GM21619 (cell line): ENCODE results near the gene ADGRL4.
"Not testable (repeated sequence)": the region's sequence is repeated elsewhere in the genome, so short reads cannot be mapped to it uniquely, and the experiment has no call there.

ENCODE experiments used
- ATAC-seq: cut with Tn5 transposase; IDR thresholded peaks from one replicate; pipeline ENCODE4 v1.9.1; 2021; ENCODE audit not compliant: unreplicated experiment

The ADGRL4 gene

DNA sequence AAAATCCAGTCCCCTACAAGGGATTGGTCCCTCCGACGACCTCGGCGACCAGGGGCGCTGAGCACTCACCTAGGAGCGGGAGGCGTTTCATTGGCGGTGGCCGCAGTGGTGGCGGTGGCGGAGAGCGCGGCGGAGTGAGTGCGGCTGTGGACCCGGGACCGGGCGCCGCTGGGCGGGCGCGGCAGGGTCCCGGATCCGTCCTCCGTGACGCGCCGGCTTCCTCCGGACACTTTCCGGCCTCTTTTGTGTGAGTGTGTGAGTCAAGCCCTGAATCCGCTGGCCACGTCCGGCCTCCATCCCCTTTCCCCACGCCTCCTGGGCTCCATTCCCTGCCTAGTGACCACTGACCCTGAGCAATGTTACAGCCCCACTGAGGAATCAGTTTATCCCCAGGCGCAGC lies at the start of gene ADGRL4:
ADGRL4 (minus strand) TSS at position 167 of the 400 bp plus-strand sequence; CDS start at position 91, 76 bp downstream.
- no peak for ATAC-seq

DNA sequence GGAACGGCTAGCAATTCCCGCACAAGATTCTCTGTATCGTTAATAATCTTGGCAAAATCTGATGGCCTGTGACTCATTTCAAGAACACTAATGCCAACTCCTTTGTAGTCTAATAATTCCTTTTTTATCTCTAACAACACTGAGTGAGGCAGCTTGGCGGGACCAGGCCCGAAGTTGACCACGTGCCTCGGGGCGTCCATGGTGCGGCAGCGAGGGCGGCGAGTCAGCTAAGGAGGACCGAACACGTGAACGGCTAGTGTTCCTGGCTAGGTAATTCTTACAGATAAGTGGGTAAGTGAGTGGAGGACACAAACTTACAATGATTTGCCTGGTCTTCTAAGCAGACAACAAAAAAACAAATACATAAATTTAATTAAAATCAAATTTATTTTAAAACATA lies 49.3 kb upstream of the ADGRL4 start:
- ATAC-seq = no peak

DNA sequence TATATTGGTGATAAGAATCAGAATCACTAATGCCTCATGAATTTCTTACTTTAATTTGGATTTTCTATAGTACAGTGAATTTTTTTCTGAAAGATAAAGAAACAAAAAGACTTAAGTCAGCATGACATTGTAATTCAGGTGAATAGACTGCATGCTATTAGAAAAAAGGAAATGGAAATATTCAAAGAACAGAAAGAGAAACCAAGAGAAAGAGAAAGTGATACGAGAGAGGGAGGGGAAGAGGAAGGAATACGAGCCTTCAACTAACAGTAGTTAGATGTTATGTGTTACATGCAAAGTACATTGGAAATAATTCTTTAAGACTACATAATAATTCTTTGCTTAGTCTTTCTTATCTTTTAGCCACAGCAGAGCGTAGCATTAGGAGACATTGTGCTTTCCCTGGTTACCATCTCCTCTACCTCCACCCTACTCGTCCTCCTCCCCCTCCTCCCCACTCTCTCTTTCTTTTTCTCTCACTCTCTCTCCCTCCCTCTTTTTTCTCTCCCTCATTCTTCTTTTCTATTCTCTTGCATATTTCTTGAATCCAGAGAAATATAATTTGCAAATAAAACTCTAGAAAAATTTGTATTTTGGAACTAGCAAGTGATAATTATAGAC lies 46.4 kb upstream of the ADGRL4 start:
- ATAC-seq = peak; percentile 95

DNA sequence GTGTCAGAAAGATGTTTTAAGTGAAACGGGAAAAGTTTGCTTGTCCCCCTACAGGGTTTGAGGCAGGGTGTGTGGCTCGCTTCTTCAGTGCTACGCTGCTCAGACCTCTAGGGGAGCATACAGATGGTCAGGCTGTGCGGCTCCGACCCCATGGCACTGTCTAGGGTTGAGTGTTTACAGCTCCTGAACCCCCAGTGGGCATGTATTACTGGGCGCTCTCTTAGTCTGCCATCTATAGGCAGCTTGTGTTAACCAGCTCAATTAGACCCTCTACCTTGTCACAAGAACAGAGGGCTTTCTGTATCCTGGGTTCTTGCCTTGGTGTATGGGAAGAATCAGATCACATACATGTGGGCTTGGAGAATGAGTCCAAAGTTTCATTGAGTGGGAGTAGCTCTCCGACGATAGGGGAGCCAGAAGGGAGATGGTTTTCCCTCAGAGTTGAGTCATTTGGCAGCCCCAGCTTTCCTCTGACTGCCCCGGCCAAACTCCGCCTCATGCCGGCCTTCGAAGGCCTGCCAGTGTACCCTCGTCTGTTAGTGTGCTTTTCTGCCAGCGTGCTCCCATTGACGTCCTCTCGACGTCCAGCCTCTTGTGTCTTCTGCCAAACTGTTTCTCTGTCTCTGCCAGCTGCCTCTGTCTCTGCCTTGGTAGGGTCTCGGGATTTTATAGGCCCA lies 38.6 kb upstream of the ADGRL4 start:
- no peak for ATAC-seq

DNA sequence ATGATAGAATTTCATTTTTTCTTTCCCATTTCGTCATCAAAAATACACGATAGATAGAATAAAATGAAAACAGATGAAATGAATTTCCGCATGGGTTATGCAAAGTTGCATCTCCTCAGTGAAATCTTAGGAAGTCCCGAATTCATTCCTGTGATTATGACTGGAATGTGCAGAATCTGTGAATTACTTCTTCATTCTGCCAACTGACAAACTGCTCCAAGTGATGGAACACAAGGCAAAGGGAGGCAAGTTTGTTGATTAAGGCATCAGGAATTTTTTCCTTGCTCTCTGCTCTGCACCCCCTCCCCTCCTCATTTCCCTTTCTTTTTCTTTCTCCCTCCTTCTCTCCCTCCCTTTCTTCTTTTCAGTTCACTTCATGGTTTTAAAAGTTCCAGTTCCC lies 37.0 kb upstream of the ADGRL4 start:
- no peak for ATAC-seq

DNA sequence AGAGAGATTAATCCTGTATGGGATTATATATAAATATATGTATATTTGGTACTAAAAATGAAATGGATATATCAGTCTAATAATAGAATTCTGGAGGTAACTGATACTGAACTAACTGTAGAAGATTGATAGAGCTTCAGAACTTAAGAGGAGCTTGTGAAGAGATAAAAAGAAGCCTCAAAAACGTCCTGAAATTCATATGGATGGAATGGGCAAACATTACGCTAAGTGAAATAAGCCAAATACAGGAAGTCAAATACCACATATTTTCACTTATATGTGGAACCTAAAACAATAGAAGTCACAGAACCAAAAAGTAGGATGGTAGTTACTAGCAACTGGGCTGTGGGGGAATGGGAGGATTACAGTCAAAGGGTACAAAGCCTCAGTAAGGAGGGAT lies 36.0 kb upstream of the ADGRL4 start:
- no peak for ATAC-seq

DNA sequence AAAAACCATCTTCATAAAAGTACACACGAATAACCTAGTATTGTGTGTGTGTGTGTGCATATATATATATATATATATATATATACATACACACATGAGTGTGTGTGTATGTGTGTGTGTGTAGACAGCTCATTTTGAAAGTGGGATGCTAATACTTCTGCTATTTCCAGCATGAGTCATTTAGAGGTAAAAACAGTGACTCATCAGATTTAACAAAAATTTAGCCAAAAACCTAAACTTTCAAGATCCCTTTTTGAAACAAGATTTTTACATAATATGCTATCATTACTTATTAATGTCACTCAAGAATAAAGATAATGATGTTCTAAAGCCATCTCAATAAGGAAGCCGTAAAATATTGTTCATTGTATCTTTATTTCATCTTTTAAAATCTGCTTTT lies 35.6 kb upstream of the ADGRL4 start:
- ATAC-seq = peak; percentile 50

DNA sequence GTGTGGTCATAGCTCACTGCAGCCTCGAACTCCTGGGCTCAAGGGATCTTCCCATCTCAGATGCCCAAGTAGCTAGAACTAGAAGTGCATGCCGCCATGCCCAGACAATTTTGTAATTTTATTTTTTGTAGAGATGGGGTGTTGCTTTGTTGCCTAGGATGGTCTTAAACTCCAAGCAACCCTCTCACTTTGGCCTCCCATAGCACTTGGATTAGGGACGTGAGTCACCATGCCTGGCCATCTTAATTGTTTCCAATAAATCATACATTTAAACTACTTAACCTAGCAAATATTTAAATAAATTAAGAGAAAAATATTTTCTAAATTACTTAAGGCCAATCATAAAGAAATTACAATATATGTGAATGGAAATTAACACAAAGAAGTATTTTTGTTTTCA lies 35.1 kb upstream of the ADGRL4 start:
- no peak for ATAC-seq

DNA sequence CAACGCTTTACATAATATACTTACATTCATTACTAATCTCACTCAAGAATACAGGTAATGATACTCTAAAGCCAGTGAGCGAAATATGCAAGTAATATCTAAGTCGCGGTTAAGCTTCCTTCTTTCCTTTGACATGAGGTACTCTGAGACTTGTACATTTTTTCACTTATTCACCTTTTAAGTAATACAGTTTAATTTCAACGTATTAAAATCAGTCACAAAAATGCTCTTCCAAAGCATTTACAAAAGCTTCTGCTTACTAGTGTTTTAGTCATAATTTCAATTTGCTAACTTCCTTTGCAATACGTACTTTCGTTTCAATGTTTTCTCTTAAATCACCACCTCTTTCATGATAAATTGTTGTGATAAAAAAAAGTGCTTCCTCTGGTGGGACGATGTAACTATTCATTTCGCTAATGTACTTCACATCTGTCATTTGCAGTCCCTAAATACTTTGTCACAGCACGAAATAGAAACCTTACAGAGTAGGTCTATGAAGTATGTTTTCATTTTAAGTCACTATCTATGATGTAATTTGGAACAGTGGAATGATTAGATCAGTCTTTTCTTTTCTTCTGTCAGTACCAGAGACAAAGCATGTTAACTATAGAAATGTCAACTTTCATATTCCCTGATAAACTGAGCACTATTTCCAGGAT lies 34.0 kb upstream of the ADGRL4 start:
- ATAC-seq = peak; percentile 86

DNA sequence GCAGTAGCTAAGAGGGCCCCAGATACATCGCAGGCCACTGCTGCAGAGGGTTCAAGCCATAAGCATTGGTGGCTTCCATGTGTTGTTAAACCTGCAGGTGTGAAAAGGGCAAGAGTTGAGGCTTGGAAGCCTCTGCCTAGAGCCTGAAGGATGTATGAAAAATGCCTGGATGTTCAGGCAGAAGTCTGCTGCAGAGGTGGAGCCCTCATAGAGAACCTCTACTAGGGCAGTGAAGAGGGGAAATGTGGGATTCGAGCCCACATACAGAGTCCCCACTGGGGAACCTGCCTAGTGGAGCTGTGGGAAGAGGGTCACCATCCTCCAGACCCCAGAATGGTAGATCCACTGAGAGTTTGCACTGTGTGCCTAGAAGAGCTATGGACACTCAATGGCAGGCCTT lies 30.6 kb upstream of the ADGRL4 start:
- no peak for ATAC-seq

DNA sequence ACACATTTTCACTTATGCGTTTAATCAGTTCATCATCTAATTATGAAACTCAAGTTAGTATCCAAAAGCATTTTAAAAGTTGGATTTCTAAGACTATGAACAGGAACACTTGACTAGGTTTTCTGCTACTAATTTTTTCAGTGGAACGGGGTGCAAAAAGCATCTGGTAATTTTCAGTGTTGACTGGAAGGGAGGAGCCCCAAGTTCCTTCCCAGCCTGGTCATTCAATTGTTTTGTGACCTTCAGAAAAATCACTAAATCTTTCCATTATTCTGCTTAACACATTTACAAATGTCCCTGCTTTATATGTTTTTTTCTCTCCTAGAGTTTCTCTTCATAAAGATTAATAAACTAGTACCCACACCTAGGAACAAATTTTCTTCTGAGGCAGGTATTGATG lies 6.0 kb upstream of the ADGRL4 start:
- ATAC-seq = no peak

DNA sequence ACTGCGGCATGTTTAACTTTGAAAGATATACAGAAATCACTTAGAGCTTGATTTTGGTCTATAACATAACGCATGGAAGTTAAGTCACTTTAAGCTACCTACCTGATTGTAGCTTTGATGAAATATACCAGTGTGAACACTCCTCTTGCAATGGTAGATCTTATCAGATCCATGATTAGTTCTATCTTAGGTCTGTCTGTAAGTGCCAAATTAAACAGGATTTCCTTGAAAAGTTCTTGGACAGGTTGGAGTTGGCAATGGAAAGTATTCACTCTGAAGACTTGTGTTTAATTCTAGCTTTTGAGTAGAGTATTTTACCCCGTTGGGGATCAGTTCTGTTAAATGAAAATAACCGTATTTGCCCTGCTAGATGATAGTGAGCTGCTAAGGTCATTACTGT lies 4.1 kb upstream of the ADGRL4 start:
- no peak for ATAC-seq

DNA sequence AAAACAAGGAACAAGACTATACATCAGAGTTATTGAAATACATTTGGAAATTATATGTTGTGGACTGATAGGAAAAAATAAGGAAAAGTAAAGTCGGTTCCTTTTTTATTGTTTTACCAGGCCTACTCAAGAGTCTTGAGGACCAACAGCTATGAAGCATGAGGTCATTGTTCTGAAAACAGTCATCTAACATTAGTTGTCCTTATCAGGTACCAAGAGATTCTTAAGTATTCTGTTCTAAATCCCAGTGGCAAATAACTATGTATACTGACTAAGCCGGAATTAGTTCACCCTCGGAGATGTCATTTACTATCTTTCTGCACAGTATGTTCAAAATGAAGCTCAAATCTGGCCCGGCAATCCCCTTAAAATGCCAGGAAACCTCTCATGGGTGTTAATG lies 585 bp downstream of the ADGRL4 start:
- no peak for ATAC-seq

DNA sequence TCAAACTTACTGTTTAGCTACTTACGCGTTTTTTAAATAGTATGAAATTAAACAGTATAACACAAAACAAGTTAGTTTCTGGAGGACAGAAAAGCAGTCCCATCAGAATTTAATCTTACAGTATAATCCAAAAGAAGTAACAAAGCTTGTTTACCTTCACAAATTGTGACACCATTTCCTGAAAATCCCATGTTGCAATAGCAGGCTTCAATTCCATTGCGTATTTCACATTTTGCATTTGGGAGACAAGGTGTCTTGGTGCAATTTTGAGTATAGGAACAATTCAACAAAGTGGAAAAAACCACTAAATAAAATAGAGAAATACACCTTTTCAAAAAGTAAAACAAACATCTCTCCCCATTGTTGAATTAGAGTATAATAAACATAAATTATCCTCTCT lies 1.6 kb downstream of the ADGRL4 start:
- no peak for ATAC-seq

DNA sequence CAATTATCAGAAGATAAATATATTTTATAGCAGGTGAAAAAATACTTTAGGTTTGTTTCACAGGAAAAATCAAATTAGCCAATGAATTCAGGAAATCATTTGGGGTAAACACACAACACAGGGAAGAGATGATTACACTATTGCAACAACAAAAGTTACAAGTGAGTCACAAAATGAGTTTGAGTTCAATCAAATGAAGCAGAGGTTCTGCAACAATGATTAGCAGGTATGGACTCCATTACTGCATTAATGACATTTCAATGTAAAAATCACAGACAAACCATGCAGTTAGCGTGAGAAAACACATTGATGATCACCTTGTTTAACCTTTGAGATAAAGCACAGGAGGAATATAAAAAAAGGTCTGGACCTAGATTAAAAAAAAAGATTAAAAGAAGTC lies 9.7 kb downstream of the ADGRL4 start:
- no peak for ATAC-seq

DNA sequence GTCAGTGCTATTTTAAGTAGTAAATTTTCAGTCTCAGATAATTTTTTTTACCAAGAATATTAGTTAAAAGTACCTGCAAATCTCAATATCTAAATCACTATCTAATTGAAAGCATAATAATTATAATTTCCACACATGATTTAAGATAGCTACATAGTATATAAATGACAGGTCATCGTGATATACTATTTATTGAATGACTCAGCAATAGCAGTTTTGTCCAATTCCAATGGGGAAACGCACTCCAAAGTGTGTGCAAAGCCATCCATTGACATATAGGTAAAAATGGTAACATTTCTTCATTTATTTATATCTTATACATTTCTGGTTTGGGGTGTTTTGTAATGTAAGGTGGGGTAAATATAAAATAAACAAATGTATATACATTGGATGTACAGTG lies 19.5 kb downstream of the ADGRL4 start:
- no peak for ATAC-seq

DNA sequence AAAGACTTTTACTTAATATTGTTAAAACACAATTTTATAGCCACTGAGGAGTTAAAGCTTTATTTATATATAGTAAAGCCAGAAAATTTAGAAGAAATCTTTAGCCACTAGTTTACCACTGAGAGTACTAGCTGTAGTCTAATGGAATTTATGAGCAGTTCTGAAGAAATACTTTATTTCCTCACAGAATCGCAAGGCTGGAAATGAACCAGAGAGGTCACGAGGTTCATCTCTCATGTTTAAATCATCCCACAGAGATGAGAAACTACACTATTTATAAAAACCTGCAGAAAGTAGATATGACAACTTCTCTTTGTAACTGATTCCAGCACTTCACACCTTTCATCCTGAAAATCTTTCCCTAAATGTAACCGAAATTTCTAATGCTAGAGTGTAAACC lies 26.0 kb downstream of the ADGRL4 start:
- ATAC-seq = no peak

DNA sequence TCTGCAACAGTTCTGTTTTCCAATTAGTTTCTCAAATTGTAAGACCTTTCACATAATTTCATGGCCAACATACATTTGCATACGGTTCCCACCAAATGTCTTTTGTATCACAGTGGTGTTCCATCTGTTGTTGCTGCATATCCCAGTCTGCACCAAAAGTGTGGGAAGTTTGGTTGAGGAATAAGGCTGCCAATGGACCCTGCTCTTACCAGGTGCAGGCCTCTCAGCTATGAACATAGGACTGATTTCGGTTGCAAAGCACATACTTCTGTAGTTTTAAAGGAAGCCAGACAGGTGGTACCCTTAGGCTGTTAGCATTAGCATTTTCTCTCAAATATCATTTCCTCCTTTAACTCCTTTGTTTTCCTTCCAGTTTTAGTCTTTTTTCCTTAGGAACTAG lies 33.8 kb downstream of the ADGRL4 start:
- ATAC-seq = no peak

DNA sequence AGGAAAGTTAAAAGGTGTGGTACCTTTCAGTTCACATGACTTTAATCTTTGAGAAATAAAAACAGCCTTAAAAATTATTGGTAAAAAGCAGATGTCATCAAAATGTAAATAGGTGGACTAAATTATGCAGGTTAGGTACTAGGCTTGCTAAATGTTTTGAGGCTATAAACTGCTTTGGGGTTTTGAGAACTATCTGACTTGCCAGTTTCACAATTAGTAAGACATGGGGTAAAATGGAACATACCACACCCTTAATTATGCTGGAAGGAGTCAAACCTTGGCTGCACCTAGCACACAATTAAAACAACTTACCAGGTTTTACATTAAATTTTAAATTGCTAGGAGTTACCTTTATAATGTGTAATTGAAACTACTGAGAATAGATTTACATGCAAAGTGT lies 39.4 kb downstream of the ADGRL4 start:
- ATAC-seq = not testable (repeated sequence)

DNA sequence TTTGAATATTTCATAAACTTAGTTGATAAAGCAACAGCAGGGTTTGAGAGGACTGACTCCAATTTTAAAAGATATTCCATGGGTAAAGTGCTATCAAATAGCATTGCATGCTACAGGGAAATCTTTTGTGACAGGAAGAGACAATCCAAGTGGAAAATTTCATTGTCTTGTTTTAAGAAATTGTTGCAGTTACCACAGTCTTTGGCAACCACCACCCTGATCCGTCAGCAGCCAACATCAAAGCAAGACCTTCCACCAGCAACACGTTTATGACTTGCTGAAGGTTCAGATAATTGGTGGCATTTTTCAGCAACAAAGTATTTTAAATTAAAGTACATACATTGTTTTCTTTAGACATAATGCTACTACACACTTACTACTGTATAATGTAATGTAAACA lies 47.8 kb downstream of the ADGRL4 start:
- no peak for ATAC-seq

DNA sequence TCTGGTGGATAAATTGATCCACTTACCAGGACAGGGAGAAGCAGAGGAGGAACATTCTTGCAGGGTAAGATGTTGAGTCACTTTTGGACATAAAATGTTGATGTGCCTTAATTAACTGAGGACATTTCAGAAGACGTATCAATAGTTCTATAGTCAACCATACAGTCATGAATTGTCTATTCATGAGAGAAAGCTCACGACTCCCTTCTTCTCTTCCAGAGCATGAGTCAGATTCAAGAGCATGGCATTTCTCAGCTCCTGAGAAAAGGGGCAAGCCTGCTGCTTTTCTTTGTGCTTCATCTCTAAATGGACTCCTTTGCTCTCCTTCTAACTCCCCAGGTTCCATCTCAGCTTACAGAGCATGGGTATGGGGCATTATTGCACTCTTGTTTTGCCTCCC lies 55.7 kb downstream of the ADGRL4 start:
- ATAC-seq = no peak

DNA sequence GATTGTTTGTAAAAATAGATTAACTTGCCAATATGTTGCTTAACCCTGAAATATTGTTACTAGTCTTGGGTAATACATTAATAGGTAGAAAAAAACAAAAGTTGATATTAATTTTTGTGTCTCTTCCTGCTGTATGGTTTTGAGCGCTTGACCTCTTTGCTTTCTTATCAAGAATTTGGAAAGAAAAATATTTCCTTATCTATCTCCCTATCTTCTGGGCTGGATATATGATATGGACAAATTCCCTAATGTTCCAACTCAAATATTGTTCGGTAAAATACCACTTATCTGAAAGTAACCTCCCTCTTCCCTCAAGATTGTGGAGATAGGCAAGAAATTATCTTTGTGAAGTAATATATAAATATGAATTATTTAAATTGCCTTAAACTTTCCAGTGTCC lies 57.3 kb downstream of the ADGRL4 start:
- no peak for ATAC-seq

DNA sequence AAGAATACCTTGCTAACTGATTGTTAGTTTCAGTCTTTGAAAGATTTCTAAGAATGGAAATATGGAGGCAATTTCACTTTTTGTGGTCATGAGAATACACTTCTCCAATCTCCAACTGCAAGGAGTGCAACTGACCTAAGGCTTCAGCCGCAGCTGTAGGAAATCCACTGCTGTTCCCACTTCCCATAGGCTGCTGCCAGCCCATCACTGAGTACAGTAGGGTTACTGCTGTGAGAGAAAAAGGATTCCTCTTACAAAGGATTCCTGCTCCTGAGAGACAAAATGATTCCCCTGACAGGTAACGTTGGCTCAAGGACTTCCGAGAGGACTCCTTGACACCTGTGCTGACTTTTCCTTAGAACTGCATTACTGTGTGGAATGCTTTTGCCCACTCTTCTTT lies 87.4 kb downstream of the ADGRL4 start:
- no peak for ATAC-seq
